Caco-2 (cell line): Measurements from ENCODE around the gene NECTIN1. TPM values are rescaled to one million over a fixed set of nuclear protein-coding genes. Genes with fewer than 3 reads are reported as not detected.

Experiments
- BruUV-seq: library from RNA; stranded (reverse); fragments of 400-500 nt; replicated peaks from 2 replicates; lab custom pipeline; 2021; lab: Mats Ljungman, UMichigan
- CTCF ChIA-PET: fragments of 300-600 bp; sonication (Branson Sonifier 250); formaldehyde crosslinking; loops from one replicate; lab custom pipeline; 2022; ENCODE audit warnings: antibody characterized with exemption; lab: Charles Lee
- POLR2A ChIA-PET: fragments of 300-600 bp; sonication (Branson Sonifier 250); formaldehyde crosslinking; loops from one replicate; lab custom pipeline; 2022; ENCODE audit warnings: antibody characterized with exemption; lab: Charles Lee
- DNase-seq, 2 experiments: peaks; one replicate each; pipeline versions ENCODE4 v3.0.0 to v3.0.0-alpha.2; 2020 to 2022
- H3K27me3 ChIP-seq: replicated peaks from 2 replicates; pipeline ENCODE4 v1.6.0; 2011; ENCODE audit warnings: low read length; ENCODE audit not compliant: control insufficient read depth, insufficient read depth
- H3K36me3 ChIP-seq: 2 replicates; pipeline ENCODE4 v1.5.1; 2011; ENCODE audit warnings: low read length; ENCODE audit not compliant: control insufficient read depth, insufficient read depth
- H3K4me1 ChIP-seq: fragments of 250-450 bp; sonication (Bioruptor Pico); 2 replicates; pipeline ENCODE4 v1.5.1; 2020; ENCODE audit warnings: mild to moderate bottlenecking
- H3K4me3 ChIP-seq: 2 replicates; pipeline ENCODE4 v1.5.1; 2011; ENCODE audit warnings: low read depth, mild to moderate bottlenecking, control low read depth, low read length
- H3K9me3 ChIP-seq: fragments of 250-450 bp; sonication (Bioruptor Pico); 2 replicates; pipeline ENCODE4 v1.5.1; 2020; ENCODE audit warnings: mild to moderate bottlenecking, moderate library complexity
- H3K27ac Mint-ChIP-seq: one replicate; pipeline ENCODE4 v1.8.0; 2022; ENCODE audit warnings: mixed read lengths; ENCODE audit not compliant: unreplicated experiment
- H3K27me3 Mint-ChIP-seq: one replicate; pipeline ENCODE4 v1.8.0; 2022; ENCODE audit warnings: mixed read lengths; ENCODE audit not compliant: insufficient read depth, unreplicated experiment
- H3K36me3 Mint-ChIP-seq: one replicate; pipeline ENCODE4 v1.8.0; 2022; ENCODE audit warnings: mild to moderate bottlenecking, mixed read lengths; ENCODE audit not compliant: insufficient read depth, unreplicated experiment
- H3K4me1 Mint-ChIP-seq: one replicate; pipeline ENCODE4 v1.8.0; 2022; ENCODE audit warnings: low read depth, mixed read lengths; ENCODE audit not compliant: unreplicated experiment
- H3K4me3 Mint-ChIP-seq: one replicate; pipeline ENCODE4 v1.8.0; 2022; ENCODE audit warnings: mild to moderate bottlenecking, moderate library complexity, mixed read lengths; ENCODE audit not compliant: unreplicated experiment
- H3K9me3 Mint-ChIP-seq: one replicate; pipeline ENCODE4 v1.8.0; 2022; ENCODE audit warnings: mixed read lengths; ENCODE audit not compliant: unreplicated experiment
- CTCF ChIP-seq, 2 experiments: fragments of 200-600 bp in 1 of 2; IDR thresholded peaks; 1 replicate in 1 of 2; 2 replicates in 1 of 2; pipeline versions ENCODE4 v1.5.1 to v1.8.0; 2011 to 2022; ENCODE audit warnings: antibody characterized with exemption in 1 of 2, control low read depth in 1 of 2, inconsistent platforms in 1 of 2, low read depth in 1 of 2, low read length in 1 of 2, mild to moderate bottlenecking in 1 of 2, moderate library complexity in 1 of 2; ENCODE audit not compliant: insufficient read depth in 1 of 2, severe bottlenecking in 1 of 2, unreplicated experiment in 1 of 2
- intact Hi-C: fragments of 100-400 bp; cut with micrococcal nuclease; formaldehyde crosslinking; loops from one replicate; pipeline ENCODE4 v1.10.0; 2022; ENCODE audit not compliant: unreplicated experiment
- total RNA-seq: library from RNA; stranded (reverse); gene quantifications from 2 replicates; pipeline ENCODE4 v1.2.3, GENCODE V29; 2022

NECTIN1 gene
- total RNA-seq, 1 experiment from 2014 or later, result 60.1 TPM

GRCh38 chr11:119771172-119771770, 42.3 kb upstream of the NECTIN1 start:
- TF ChIP-seq CTCF (IDR thresholded peaks at IDR 0.05; ENCODE audit: insufficient read depth in 1 of 2, low read depth in 1 of 2, low read length in 1 of 2, severe bottlenecking in 1 of 2, unreplicated experiment in 1 of 2), result no peak
- no peaks in the 10 kb centered on the region for H3K4me1 ChIP-seq
- H3K4me1 Mint-ChIP-seq, result no peaks in the 10 kb centered on the region
- BruUV-seq, result no TSS peak
- H3K9me3 ChIP-seq, result peaks cover 8% of the 10 kb centered on the region; the same call in 1 of the 2 replicates
- no peak overlapping the region for H3K4me3 Mint-ChIP-seq
- peaks cover 5% of the 10 kb centered on the region for H3K27me3 Mint-ChIP-seq
- H3K27me3 ChIP-seq, result peaks cover 2% of the 10 kb centered on the region; the same call in 1 of the 2 replicates
- ChIA-PET POLR2A (no interaction called here), CTCF (interaction anchor here (0.6 kb wide), 1 partner anchor 102 kb away, joined by 3 read pairs; no protein-coding TSS in a partner anchor)
- no peaks in the 10 kb centered on the region for H3K9me3 Mint-ChIP-seq
- H3K36me3 Mint-ChIP-seq, result no peaks in the 10 kb centered on the region
- H3K36me3 ChIP-seq, result no peaks in the 10 kb centered on the region
- intact Hi-C loops, result no loop called here
- DNase-seq, result no peak
- H3K27ac Mint-ChIP-seq, result no peak overlapping the region
- H3K4me3 ChIP-seq, result no peak overlapping the region

GRCh38 chr11:119765628-119766027, 36.6 kb upstream of the NECTIN1 start:
- intact Hi-C loops, result no loop called here
- Histone ChIP-seq H3K4me3 (no peak overlapping the region), H3K36me3 (no peaks in the 10 kb centered on the region), H3K27me3 (no peaks in the 10 kb centered on the region), H3K4me1 (peaks cover 7% of the 10 kb centered on the region), H3K9me3 (peaks cover 8% of the 10 kb centered on the region; the same call in 1 of the 2 replicates)
- H3K9me3 Mint-ChIP-seq, result no peaks in the 10 kb centered on the region
- H3K27me3 Mint-ChIP-seq, result peaks cover 3% of the 10 kb centered on the region
- ChIA-PET CTCF (no interaction called here), POLR2A (no interaction called here)
- H3K4me3 Mint-ChIP-seq, result no peak overlapping the region
- H3K27ac Mint-ChIP-seq, result no peak overlapping the region
- H3K4me1 Mint-ChIP-seq, result peaks cover 11% of the 10 kb centered on the region
- no peaks in the 10 kb centered on the region for H3K36me3 Mint-ChIP-seq
- no peak for TF ChIP-seq CTCF (IDR thresholded peaks at IDR 0.05; ENCODE audit: insufficient read depth in 1 of 2, low read depth in 1 of 2, low read length in 1 of 2, severe bottlenecking in 1 of 2, unreplicated experiment in 1 of 2)
- no peak for DNase-seq
- BruUV-seq, result no TSS peak

GRCh38 chr11:119764108-119764868, 35.3 kb upstream of the NECTIN1 start:
- H3K27me3 ChIP-seq, result no peaks in the 10 kb centered on the region
- Mint-ChIP-seq H3K9me3 (no peaks in the 10 kb centered on the region), H3K27ac (no peak overlapping the region), H3K36me3 (no peaks in the 10 kb centered on the region), H3K27me3 (peaks cover 3% of the 10 kb centered on the region), H3K4me3 (no peak overlapping the region), H3K4me1 (peaks cover 11% of the 10 kb centered on the region)
- H3K4me1 ChIP-seq, result peaks cover 7% of the 10 kb centered on the region
- no peak for TF ChIP-seq CTCF (IDR thresholded peaks at IDR 0.05; ENCODE audit: insufficient read depth in 1 of 2, low read depth in 1 of 2, low read length in 1 of 2, severe bottlenecking in 1 of 2, unreplicated experiment in 1 of 2)
- H3K36me3 ChIP-seq, result no peaks in the 10 kb centered on the region
- ChIA-PET POLR2A (no interaction called here), CTCF (interaction anchor here (0.6 to 1.4 kb wide), 2 partner anchors 9 to 35 kb away, joined by 3 to 9 read pairs; partner anchors contain the start of gene NECTIN1)
- no peak overlapping the region for H3K4me3 ChIP-seq
- intact Hi-C loops, result no loop called here
- peaks cover 8% of the 10 kb centered on the region; the same call in 1 of the 2 replicates for H3K9me3 ChIP-seq
- no TSS peak for BruUV-seq
- DNase-seq, result peak in 1 of 2 experiments; percentile 39
